Heart right ventricle (tissue), 16 donors: ENCODE data around the gene ADGRD1. TPM values are rescaled to one million over a fixed set of nuclear protein-coding genes. Genes with fewer than 3 reads are reported as not detected.

Source experiments
- ATAC-seq, 8 donors: fragments of 200-7000 bp; cut with Tn5 transposase; one replicate each; pipeline ENCODE4 v1.9.1; 2020; ENCODE audit warnings: mild to moderate bottlenecking in 8 of 8, moderate library complexity in 8 of 8, moderate number of reproducible peaks in 1 of 8
- DNase-seq, 2 donors: peaks; one replicate each; pipeline ENCODE4 v3.0.0-alpha.2; 2020
- H3K27ac ChIP-seq, 10 donors: fragments of 200-600 bp; sonication (generic) in 2 of 10; one replicate each; pipeline versions ENCODE4 v1.5.0 to v1.8.0; 2020 to 2022; ENCODE audit warnings: mild to moderate bottlenecking in 3 of 10
- H3K27me3 ChIP-seq, 7 donors: fragments of 200-600 bp; one replicate each; pipeline ENCODE4 v1.8.0; 2021 to 2022; ENCODE audit warnings: mild to moderate bottlenecking in 2 of 7
- H3K36me3 ChIP-seq, 9 donors: fragments of 200-600 bp; sonication (generic) in 1 of 9; one replicate each; pipeline versions ENCODE4 v1.5.0 to v1.8.0; 2020 to 2022; ENCODE audit warnings: mild to moderate bottlenecking in 2 of 9
- H3K4me1 ChIP-seq, 9 donors: fragments of 200-600 bp; sonication (generic) in 1 of 9; one replicate each; pipeline versions ENCODE4 v1.5.0 to v1.8.0; 2020 to 2022; ENCODE audit warnings: mild to moderate bottlenecking in 4 of 9
- H3K4me3 ChIP-seq, 10 donors: fragments of 200-600 bp; sonication (generic) in 2 of 10; one replicate each; pipeline versions ENCODE4 v1.5.0 to v1.8.0; 2020 to 2022; ENCODE audit warnings: mild to moderate bottlenecking in 7 of 10, moderate library complexity in 2 of 10
- H3K9me3 ChIP-seq, 11 donors: fragments of 200-600 bp in 10 of 11; sonication (generic) in 2 of 11; one replicate each; pipeline versions ENCODE4 v1.5.0 to v1.8.0; 2013 to 2022; ENCODE audit warnings: mild to moderate bottlenecking in 2 of 11, control low read depth in 1 of 11, moderate library complexity in 1 of 11
- CTCF ChIP-seq, 9 donors: fragments of 200-600 bp; sonication (generic) in 2 of 9; IDR thresholded peaks; one replicate each; pipeline versions ENCODE4 v1.5.0 to v1.8.0; 2021 to 2022; ENCODE audit warnings: antibody characterized with exemption in 9 of 9, mild to moderate bottlenecking in 5 of 9, moderate library complexity in 1 of 9
- WGBS, 2 donors: extraction: QIAGEN DNeasy Blood & Tissue Kit; methylation state at CpG; one replicate each; pipeline ENCODE4 v1.1.7; 2013; ENCODE audit warnings: inconsistent platforms in 1 of 2; 5-methylcytosine and 5-hydroxymethylcytosine counted together
- intact Hi-C, 10 donors: fragments of 100-400 bp; cut with DNase I; formaldehyde crosslinking; loops; one replicate each; pipeline versions ENCODE4 v1.11.1 to v1.14.2; 2022
- polyA plus RNA-seq, 2 donors: library from polyadenylated mRNA; stranded (reverse); fragments of 200-250 nt; gene quantifications; one replicate each; pipeline ENCODE4 v1.2.3, GENCODE V29; 2013
- total RNA-seq, 10 donors: library from RNA; stranded (reverse); fragmentation: NEBNext Ultra II Directional in 3 of 10; extraction: Animal tissue kit (Norgen Biotek cat#: 25700) in 3 of 10; gene quantifications; one replicate each; pipeline versions ENCODE4 v1.2.1 to v1.2.4, GENCODE V29; 2021 to 2023
- donor health status: Arrhythmogenic right ventricular cardiomyopathy.
- donor health status: ischemic (EF 13 %, LVEDD 7.1; RV severe dilation, severe dysfunction).
- donor health status: healthy with polysubstance abuse.
- donor health status: DM: no; HTN: yes; CAD: no.
- donor health status: DM: no; HTN: no; CAD: no.
- donor health status: ischemic (EF 25% LVEDD 6.9; RV normal size, moderate dysfunction).
- donor health status: ischemic (EF 25% LVEDD 5.7; RV mildly dilated, moderate dysfunction).
- donor health status: healthy.
- donor health status: DM: yes; HTN: yes; CAD: no.
- donor health status: Ischemic cardiomyopathy.
- donor health status: ischemic (EF 35%, LVEDD 5.7; RV mildly dilated, moderate dysfunction).
- donor health status: nonischemic (EF 11% LVEDD 7.7; RV severe dilation, severe dysfunction).
- donor health status: DM: yes; HTN: yes; CAD: no.
- donor health status: PGD.
- donor health status: ischemic (EF 29% LVEDD 5.4; RV normal size, mild dysfunction).
- donor health status: nonischemic (EF 23%, LVEDD 6.1; RV moderate dilation, normal function).

The ADGRD1 gene
- total and polyA plus RNA-seq, 12 donors = 16.8 to 157 (median 69.7) TPM

DNA sequence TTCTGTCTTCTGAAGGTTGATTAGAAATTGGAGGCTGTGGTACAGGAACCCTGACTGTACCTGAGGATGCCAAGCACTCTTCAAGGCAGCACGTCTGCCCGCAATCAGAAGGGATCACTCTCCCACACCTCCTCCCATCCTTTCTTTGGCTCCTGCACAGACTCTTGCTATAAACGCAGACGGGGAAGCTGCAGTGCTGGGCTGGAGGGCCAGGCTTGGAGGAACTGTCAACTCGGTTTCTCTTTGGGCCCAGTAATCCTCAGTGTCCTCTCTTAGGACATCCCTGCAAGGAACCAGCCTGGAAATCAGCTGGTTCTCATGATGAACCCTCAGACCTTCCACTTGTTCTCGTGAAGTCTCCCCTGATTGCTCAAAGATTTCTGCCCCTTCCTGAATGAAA, 201.4 kb downstream of the ADGRD1 start:
- ATAC-seq = no peak
- H3K4me3 ChIP-seq = no peak overlapping the region
- no peak for TF ChIP-seq CTCF (IDR thresholded peaks at IDR 0.05)
- no peaks in the 10 kb centered on the region for H3K27me3 ChIP-seq
- H3K4me1 ChIP-seq = no peaks in the 10 kb centered on the region
- H3K36me3 ChIP-seq = no peaks in the 10 kb centered on the region
- peaks cover 0 to 8% (median 0%) of the 10 kb centered on the region in 11 donors for H3K9me3 ChIP-seq
- intact Hi-C loops = no loop called here
- 77 to 78% methylated on average over 6 of the region's 6 CpGs for WGBS, 2 donors
- no peak overlapping the region for H3K27ac ChIP-seq
- DNase-seq = no peak

GRCh38 chr12:131157743-131158142, 204.0 kb downstream of the ADGRD1 start:
- Histone ChIP-seq H3K27me3 (peaks cover 0 to 13% (median 5%) of the 10 kb centered on the region in 7 donors), H3K9me3 (no peaks in the 10 kb centered on the region), H3K4me3 (no peak overlapping the region), H3K27ac (no peak overlapping the region), H3K36me3 (no peaks in the 10 kb centered on the region), H3K4me1 (no peaks in the 10 kb centered on the region)
- DNase-seq = no peak
- 78 to 87% methylated on average over 4 of the region's 4 CpGs for WGBS, 2 donors
- intact Hi-C loops = no loop called here
- no peak for ATAC-seq
- no peak for TF ChIP-seq CTCF (IDR thresholded peaks at IDR 0.05)

DNA sequence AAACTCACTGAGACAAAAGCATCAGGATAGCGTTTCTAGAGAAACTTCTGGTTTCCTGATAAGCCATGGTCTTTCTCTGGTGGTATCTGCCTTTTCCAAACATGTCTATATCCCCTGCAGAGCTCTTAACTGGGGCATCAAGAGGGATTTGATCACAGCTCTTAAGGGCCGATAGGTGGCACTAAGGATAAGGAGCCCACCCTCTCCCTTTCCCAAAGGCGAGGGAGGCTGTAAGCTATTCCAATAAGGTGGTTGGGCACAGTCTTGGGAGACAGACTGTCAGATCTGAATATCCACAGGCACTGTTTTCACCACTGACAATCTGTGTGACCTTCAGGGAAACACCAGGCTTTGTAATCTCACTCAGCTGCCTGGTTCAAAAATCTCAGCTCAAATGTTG, 206.0 kb downstream of the ADGRD1 start:
- intact Hi-C loops = no loop called here
- H3K36me3 ChIP-seq = no peaks in the 10 kb centered on the region
- no peaks in the 10 kb centered on the region for H3K4me1 ChIP-seq
- no peak for DNase-seq
- H3K27ac ChIP-seq = no peak overlapping the region
- ATAC-seq = no peak
- no peak for TF ChIP-seq CTCF (IDR thresholded peaks at IDR 0.05)
- H3K27me3 ChIP-seq = peaks cover 0 to 29% (median 14%) of the 10 kb centered on the region in 7 donors
- WGBS, 2 donors = 24 to 31% methylated on average over 3 of the region's 3 CpGs
- H3K4me3 ChIP-seq = no peak overlapping the region
- H3K9me3 ChIP-seq = no peaks in the 10 kb centered on the region

DNA sequence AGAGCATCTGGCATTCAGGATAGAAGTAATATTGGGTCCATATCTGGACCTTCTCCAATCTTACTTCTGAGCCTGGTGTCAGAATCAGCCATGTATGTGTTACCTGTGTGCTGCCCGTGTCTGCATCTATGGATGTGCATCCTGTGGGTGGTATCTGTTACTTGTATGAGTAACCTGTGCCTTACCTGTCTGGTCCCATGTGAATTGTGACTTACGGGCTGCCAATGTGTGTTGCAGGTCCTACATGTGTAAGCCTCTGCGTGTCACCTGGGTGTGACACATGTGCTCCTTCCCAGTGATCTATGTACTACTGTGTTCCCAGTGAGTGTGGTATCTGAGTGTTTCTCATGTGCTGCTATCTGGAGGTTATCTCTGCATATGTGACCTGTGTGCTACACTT, 208.4 kb downstream of the ADGRD1 start:
- H3K4me1 ChIP-seq = no peaks in the 10 kb centered on the region
- H3K36me3 ChIP-seq = no peaks in the 10 kb centered on the region
- 92 to 94% methylated on average over 3 of the region's 3 CpGs for WGBS, 2 donors
- peaks cover 0 to 37% (median 24%) of the 10 kb centered on the region in 7 donors for H3K27me3 ChIP-seq
- no peaks in the 10 kb centered on the region for H3K9me3 ChIP-seq
- ATAC-seq = no peak
- no peak for TF ChIP-seq CTCF (IDR thresholded peaks at IDR 0.05)
- DNase-seq = no peak
- H3K4me3 ChIP-seq = no peak overlapping the region
- no peak overlapping the region for H3K27ac ChIP-seq
- intact Hi-C loops = no loop called here
